ENCODE data around the gene APOB.

The APOB gene

DNA sequence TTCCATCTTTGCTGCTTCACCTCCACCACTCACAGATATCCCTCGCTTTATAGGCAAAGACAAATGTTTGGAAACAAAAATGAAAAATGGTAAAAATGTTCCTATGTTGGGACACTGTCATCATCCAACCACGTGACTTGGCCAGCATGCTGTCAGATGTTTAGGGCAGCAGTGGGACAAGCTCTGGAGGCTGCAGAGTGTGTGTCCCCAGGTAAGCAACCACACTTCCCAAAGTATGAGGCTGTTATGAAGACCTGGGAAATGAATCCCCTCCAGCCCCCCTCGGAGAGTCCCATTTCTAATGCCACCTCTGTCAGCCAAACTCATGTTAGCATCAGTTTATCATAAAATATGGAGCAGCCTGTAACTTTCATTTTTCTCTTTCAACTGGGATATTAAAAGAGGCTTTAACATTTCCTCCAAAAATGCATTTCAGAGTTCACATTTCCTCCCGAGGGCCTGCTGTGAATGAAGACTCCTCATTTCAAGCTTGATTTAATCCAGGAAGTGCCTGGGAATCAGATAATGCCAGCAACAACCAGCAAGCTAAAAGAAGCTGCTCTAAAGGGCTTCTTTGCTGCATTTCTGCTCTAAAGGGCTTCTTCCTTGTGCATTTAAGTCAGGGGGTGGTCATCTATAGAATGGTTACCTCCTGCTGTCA lies 66.2 kb downstream of the APOB start:
- no peak for DNase-seq (ENCODE audit: low spot score)

- DNase-seq (ENCODE audit: low spot score) = no peak
These were observed 67.3 kb downstream of the APOB start for GRCh38 chr2:20976527-20976926.

DNA sequence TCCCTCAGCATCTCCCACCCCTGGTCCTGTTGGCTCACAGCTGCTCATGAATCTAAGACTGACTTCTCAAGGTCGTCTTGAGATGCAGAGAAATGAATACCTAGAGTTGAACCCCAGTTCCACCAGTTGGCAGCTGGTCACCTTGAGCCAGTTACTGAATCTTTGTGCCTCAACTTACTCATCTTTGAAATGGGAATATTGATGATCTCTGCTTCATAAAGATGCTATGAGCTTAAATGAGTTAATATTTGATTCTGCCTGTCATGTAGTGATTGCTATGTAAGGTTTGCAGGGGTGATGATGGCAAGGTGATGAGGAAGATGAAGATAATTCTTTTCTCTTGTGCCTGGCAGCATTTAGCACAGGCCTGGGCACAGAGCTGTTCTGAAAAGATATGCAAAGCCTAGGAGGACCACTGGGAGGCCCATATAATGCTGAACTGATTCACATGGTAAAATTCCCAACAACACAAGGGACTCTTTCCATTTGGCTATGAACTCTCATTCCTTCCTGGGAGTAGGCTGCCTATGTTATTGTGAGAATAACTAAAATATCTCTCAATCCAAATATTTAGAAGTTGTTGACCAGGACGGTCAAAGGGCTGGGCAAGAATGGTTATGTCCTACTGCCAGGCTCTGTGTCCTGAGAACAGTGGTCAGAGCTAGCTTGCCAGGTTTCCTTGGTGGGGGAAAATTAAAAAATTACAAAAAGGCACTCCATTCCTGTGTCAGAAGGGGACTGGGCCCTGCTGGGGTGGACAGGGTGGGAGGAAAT lies 70.9 kb downstream of the APOB start:
- no peak for DNase-seq (ENCODE audit: low spot score)

DNA sequence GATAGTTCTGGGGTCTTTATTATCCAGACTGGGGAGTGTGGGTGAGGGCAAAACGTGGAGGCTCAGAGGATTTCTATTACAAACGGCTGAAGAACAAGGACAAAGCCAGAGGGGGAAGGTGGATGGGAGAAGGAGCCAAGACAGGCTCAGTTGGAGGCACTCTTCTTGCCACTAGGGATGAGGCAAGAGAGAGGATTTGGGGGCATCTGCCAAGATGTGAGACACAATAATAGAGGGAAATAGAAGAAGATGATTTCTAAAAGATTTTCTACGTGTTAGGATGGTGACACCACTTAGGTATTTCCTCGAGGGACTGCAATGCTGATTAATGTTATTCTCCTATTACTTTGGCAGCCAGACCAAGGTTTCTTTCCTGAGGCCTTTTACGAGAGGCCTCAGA lies 71.8 kb downstream of the APOB start:
- DNase-seq (ENCODE audit: low spot score) = no peak

GRCh38 chr2:20970068-20970467 lies 73.8 kb downstream of the APOB start:
- DNase-seq (ENCODE audit: low spot score) = no peak

DNA sequence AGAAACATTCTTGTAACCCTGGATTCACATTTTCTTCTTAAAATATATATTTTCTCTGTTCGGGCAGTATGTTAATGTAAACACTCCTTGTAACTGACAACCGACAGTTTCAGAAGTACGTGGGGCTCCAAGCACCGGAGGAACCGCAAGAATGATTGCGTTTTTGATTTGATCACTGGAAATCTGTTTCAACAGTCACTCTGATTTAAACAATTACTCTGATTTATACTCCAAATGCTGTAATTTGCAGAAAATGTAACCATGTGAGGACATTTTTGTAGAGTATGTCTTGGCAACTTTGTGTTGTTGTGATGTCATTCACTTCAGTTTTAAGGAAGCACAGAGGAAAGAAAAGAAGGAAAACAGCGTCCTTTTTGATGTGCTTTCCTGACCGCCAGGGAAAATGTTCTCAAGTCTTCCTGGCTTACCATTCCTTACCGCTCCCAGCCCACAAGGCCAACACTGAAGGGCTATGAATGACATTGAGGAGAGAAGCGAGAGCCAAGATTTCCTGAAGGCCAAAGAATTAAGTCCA lies 77.7 kb downstream of the APOB start:
- DNase-seq (ENCODE audit: low spot score) = no peak

DNA sequence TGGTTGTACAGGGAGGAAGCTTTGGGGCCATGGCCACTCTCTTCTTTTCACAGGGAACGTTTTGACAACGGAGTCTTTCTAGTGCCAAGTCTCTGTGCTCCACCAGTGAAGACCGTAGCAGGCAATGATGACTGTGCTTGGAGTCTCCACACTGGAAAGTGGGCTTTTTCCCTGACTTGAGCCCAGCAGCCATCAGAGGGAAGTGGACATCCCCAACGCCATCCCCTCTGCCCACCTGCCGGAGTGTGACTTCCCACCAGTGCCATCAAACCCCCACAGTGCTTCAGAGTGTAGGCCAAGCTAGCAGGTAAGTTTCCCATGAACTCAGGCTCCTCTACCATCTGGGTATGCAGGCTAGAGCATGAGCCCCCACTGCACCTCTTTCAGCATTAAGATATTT lies 78.7 kb downstream of the APOB start:
- no peak for DNase-seq (ENCODE audit: low spot score)

DNA sequence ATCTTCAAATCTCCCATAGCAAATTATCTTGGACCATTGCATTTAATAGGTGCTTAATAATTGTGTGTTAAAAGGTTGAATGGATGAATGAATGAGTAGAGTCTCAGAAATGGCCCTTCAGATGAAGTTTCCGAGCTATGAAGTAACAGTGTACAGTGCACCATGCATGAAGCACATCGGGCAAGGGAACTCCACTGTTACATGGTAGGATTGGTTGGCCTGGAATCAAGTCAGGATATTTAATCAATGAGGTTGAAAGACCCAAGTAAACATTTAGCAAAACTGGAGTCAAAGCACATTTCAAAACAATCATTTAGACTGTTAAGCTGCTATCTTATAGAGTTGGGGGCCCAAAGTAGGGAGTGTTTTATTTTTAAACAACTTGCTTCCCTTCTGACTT lies 80.0 kb downstream of the APOB start:
- DNase-seq (ENCODE audit: low spot score) = no peak

- peak; percentile 57 for DNase-seq (ENCODE audit: low spot score)
These were observed 80.8 kb downstream of the APOB start for GRCh38 chr2:20962939-20963557.

DNA sequence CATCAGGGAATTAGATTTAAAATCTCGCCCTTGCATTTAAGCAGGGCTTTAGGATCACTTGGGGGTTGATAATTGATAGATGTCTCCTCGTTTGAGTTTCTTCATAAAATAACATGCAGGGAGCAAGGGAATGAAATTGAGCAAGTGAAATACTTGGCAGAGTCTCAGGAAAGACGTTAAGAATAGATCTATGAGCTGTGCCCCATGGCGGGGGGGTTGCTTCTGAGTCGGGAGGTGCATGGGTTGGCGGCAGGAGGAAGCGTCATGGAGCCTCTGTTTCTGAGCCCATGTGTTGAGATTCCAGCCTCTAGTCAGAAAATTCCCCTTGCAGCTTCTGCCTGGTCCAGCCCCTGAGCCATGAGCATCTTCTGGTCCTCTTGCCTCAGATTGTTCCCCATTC lies 82.0 kb downstream of the APOB start:
- DNase-seq (ENCODE audit: low spot score) = no peak

DNA sequence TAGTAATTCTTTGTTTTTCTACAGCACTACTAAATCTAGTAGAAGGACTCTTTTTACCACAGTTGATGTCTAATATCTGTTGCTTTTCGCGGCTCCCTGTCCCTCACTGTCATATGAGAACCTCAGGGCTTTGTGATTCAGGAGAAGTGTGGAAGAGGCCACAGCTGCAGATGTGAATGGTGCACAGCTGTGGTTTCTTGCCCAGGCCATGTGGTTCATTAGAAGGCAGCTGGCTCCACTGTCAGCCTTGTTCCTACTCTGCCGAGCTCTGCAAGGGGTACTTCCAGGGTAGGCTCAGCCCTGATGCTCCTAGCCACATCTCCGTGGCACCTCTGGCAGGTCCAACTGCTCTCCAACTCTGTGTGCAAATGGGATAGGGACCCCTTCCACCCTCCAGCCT lies 83.9 kb downstream of the APOB start:
- no peak for DNase-seq (ENCODE audit: low spot score)

DNA sequence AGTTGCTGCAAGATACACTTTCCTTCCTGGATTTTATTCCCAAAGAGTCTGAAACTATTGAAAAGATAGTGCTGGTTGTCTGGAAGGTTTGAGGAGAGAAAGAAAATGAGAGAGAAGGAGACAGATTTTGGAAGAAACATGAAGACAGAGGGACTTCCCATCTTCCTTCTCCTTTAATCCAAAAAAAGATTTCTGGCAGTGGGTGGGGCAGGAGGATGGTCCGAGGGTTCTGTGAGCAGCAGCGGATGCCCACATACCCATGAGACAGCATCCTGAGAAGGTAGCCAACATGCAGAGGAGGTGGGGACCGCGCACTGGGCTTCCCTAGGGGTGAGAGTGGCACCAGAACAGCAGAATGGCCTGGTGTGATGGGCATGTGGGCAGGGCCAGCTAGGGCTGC lies 84.6 kb downstream of the APOB start:
- no peak for DNase-seq (ENCODE audit: low spot score)

DNA sequence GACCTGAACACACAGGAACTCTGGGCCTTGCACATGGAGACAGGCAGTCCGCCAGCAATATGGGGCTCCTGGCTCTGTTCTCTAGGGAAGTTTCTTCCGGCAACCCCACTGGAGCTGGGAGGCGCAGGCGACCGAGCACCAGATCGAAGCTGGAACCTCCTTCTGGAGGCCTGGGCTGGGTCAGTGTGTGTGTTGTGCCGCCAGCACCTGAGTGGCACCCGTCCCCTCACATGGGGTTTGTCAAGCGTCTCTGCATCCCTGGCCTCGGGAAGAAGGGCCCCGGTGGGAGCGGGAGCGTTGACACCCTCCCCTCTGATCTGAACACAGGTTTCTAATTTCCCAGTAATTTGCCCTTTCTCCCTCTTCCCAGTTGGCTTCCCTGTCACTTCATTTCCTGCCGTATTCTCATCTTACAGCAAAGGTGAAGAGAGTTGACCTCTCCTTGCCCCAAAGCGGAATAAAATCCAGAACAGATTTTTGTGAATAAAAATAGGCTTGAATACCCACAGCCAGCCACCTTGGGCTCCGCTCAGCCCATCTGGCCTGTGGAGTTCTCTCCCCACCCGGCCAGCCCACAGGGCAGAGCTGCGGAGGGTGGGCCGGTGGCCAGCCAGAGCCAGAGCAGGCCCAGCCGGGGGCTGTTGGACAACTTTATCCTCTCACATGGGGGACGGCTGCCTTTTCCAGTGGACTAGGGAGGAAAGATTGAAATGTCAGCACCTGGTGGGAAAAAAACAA lies 85.9 kb downstream of the APOB start:
- DNase-seq (ENCODE audit: low spot score) = no peak

DNA sequence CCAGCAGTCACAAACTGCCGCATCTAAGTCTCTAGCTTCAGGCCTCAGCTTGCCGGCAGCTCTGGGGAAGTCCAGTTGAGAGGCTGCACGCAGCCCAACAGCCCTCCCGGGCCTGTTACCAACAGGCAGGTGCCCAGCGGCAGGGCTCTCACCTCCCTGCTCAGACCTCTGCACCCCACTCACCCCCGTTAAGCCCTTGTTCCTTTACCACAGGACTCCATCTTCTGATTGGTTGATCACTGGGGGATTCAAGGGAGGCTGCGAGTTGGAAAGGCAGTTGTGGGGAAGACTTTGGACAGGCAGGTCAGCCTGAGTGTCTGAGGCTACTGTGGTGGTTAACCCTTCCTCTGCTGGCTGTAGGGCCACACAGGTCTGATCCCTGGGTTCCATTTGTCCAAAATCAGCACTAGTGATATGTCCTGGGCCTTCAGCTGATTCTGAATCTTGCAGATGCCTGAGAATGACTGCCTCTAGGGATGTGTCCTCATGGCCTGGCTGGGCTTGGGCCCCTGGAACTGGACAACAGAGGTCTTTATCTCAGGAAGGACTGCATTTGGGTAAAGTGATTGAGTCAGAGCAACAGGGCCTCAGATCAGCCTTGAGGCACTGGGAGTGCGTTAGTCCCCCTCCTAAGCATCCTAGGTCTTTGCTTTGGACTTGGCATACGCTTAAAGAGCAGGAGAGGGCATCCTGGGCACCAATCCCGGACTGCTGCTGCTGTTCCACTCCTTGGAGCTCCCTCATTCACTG lies 88.4 kb downstream of the APOB start:
- no peak for DNase-seq (ENCODE audit: low spot score)

DNA sequence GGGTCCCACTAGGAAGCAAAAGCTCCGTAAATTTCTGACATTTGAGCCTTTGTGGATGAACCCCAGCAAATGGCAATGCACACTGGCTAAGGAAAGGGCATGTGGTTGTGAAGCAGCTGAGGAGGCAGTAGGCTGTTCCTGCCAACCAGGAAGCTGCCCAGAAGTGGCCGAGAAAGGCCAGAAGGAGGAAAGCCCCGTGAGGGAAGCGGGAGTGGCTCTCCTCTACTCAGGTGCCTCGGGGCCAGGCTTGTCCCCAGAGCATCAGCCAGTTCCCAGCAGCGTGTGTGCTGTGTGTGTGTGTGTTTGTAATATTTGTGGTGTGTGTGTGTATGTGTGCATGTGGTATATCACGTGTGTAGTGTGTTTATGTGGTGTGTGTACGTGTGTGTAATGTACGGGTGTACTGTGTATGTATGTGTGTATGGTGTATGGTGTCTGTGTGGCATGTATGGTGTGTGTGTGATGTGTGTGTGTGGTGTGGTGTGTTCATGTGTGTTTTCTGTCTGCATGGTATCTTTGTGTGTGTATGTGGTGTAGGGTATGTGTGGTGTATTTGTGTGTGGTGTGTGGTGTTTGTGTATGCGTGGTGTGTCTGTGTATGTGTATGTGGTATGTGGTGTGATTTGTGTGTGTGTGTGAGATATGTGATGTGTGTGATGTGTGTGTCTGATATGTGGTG lies 90.6 kb downstream of the APOB start:
- no peak for DNase-seq (ENCODE audit: low spot score)

Data from germinal center (tissue), 1 donor.